PC-9 (cell line): Measurements from ENCODE around the gene ZNF710. TPM values are rescaled to one million over a fixed set of nuclear protein-coding genes. Genes with fewer than 3 reads are reported as not detected.

Experiments used
- BruUV-seq: library from RNA; stranded (reverse); fragments of 400-500 nt; replicated peaks from 2 replicates; lab custom pipeline; 2021; lab: Mats Ljungman, UMichigan
- CTCF ChIA-PET: fragments of 300-600 bp; sonication (Branson Sonifier 250); formaldehyde crosslinking; loops from one replicate; lab custom pipeline; 2022; ENCODE audit warnings: antibody characterized with exemption; lab: Charles Lee
- POLR2A ChIA-PET: fragments of 300-600 bp; sonication (Branson Sonifier 250); formaldehyde crosslinking; loops from one replicate; lab custom pipeline; 2022; ENCODE audit warnings: antibody characterized with exemption; ENCODE audit not compliant: unreplicated experiment; lab: Charles Lee
- DNase-seq, 2 experiments: peaks; one replicate each; pipeline versions ENCODE4 v3.0.0 to v3.0.0-alpha.2; 2015 to 2022; ENCODE audit warnings: mixed read lengths in 1 of 2
- H2AFZ ChIP-seq: fragments of 200-600 bp; sonication (generic); 2 replicates; pipeline ENCODE4 v1.8.1; 2017; ENCODE audit warnings: antibody characterized with exemption
- H3F3A ChIP-seq: fragments of 200-600 bp; sonication (generic); 2 replicates; pipeline ENCODE4 v1.8.1; 2017; ENCODE audit warnings: antibody characterized with exemption, mild to moderate bottlenecking, low read depth; ENCODE audit not compliant: insufficient read depth
- H3K27ac ChIP-seq: fragments of 200-600 bp; sonication (generic); 2 replicates; pipeline ENCODE4 v1.6.1; 2016; ENCODE audit warnings: mixed run types
- H3K27me3 ChIP-seq: fragments of 200-600 bp; sonication (generic); 2 replicates; pipeline ENCODE4 v1.6.1; 2016; ENCODE audit warnings: low read depth, mixed run types; ENCODE audit not compliant: insufficient read depth
- H3K36me3 ChIP-seq: fragments of 200-600 bp; sonication (generic); 2 replicates; pipeline ENCODE4 v1.6.1; 2016; ENCODE audit warnings: low read depth, mixed run types
- H3K4me1 ChIP-seq: fragments of 200-600 bp; sonication (generic); replicated peaks from 2 replicates; pipeline ENCODE4 v1.6.1; 2016; ENCODE audit warnings: mixed run types; ENCODE audit not compliant: insufficient read depth
- H3K4me2 ChIP-seq: fragments of 200-600 bp; sonication (generic); 2 replicates; pipeline ENCODE4 v1.6.1; 2017; ENCODE audit warnings: mixed run types
- H3K4me3 ChIP-seq: fragments of 200-600 bp; sonication (generic); 2 replicates; pipeline ENCODE4 v1.6.1; 2016; ENCODE audit warnings: mixed run types
- H3K79me2 ChIP-seq: fragments of 200-600 bp; sonication (generic); 2 replicates; pipeline ENCODE4 v1.6.1; 2017; ENCODE audit warnings: low read depth, mixed run types
- H3K9me2 ChIP-seq: fragments of 200-600 bp; sonication (generic); 2 replicates; pipeline ENCODE4 v1.8.1; 2017; ENCODE audit warnings: mild to moderate bottlenecking; ENCODE audit not compliant: insufficient read depth
- H3K9me3 ChIP-seq: fragments of 200-600 bp; sonication (generic); 2 replicates; pipeline ENCODE4 v1.8.1; 2016; ENCODE audit warnings: low read depth; ENCODE audit not compliant: insufficient read depth
- H4K20me1 ChIP-seq: fragments of 200-600 bp; sonication (generic); 2 replicates; pipeline ENCODE4 v1.8.1; 2017; ENCODE audit not compliant: insufficient read depth
- EZH2 ChIP-seq: fragments of 200-600 bp; sonication (generic); IDR thresholded peaks from 2 replicates; pipeline ENCODE4 v1.8.0; 2017; ENCODE audit warnings: antibody characterized with exemption, low read depth
- intact Hi-C: fragments of 100-400 bp; cut with micrococcal nuclease; formaldehyde crosslinking; loops from one replicate; pipeline ENCODE4 v1.10.0; 2022; ENCODE audit not compliant: unreplicated experiment
- microRNA-seq: library from miRNA; unstranded; fragments of <30 nt; microRNA quantifications from one replicate; pipeline ENCODE4 v1.2.0, GENCODE V29; 2021; ENCODE audit warnings: borderline number of aligned reads, borderline replicate concordance
- total RNA-seq: library from RNA; stranded (reverse); gene quantifications from 2 replicates; pipeline ENCODE4 v1.2.3, GENCODE V29; 2021
- TF ChIP-seq, protein P1 (sequence below): fragments of 200-600 bp; sonication (generic); conservative IDR thresholded peaks from 2 replicates; pipeline ENCODE4 v1.6.1; 2017; ENCODE audit warnings: mixed run types, antibody characterized with exemption, mild to moderate bottlenecking, moderate library complexity

Gene ZNF710
- total RNA-seq, 1 experiment from 2014 or later: 23.4 TPM

DNA sequence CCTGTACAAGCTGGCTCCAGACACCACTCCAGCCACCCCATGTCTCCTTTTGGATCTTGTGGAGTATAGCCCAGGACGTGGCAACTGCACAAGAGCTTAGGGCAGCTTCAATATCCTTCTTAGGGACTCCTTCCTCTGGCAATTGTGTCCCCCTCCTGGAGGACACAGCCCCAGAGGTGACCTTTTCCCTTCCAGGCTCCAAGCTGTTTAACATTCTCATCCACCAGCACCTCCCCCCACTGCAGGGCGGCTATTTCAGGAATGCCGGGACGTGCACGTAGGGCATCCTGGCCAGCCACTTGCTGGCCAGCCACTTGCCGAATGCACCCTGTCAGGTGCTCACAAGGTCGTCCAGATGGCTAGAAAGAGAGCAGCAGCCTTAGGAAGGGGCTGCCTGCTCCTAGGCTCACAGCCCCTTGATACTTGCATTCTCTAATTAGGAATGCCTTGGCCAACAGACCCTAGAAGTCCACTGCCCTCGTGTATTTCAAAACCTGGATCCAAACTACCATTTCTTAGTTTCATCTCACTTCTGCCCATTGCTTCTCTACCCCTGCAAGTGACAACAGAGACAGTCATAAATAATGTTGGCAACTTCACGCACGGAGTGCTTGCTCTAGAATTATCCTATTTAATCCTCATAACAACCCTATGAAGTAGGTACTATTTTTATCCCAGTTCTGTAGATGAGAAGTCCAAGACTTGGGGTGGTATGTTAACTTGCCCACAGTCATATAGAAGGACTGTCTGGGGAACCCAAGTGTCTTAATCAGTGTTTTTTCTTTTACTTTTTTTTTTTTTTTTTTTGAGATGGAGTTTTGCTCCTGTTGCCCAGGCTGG, 125.7 kb downstream of the ZNF710 start:
- no peak for TF ChIP-seq EZH2
- TF ChIP-seq, protein P1, sequence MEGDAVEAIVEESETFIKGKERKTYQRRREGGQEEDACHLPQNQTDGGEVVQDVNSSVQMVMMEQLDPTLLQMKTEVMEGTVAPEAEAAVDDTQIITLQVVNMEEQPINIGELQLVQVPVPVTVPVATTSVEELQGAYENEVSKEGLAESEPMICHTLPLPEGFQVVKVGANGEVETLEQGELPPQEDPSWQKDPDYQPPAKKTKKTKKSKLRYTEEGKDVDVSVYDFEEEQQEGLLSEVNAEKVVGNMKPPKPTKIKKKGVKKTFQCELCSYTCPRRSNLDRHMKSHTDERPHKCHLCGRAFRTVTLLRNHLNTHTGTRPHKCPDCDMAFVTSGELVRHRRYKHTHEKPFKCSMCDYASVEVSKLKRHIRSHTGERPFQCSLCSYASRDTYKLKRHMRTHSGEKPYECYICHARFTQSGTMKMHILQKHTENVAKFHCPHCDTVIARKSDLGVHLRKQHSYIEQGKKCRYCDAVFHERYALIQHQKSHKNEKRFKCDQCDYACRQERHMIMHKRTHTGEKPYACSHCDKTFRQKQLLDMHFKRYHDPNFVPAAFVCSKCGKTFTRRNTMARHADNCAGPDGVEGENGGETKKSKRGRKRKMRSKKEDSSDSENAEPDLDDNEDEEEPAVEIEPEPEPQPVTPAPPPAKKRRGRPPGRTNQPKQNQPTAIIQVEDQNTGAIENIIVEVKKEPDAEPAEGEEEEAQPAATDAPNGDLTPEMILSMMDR: no peak
- H3K9me3 ChIP-seq: no peaks in the 10 kb centered on the region
- no TSS peak for BruUV-seq
- no peak overlapping the region for H3K4me3 ChIP-seq
- H3F3A ChIP-seq: no peaks in the 10 kb centered on the region; the same call in 1 of the 2 replicates
- H3K4me1 ChIP-seq: no peaks in the 10 kb centered on the region
- H4K20me1 ChIP-seq: no peaks in the 10 kb centered on the region
- DNase-seq: no peak
- no peaks in the 10 kb centered on the region for H3K36me3 ChIP-seq
- intact Hi-C loops: no loop called here
- no peak overlapping the region for H3K4me2 ChIP-seq
- no peaks in the 10 kb centered on the region for H3K9me2 ChIP-seq
- ChIA-PET POLR2A (no interaction called here), CTCF (no interaction called here)
- no peaks in the 10 kb centered on the region for H3K79me2 ChIP-seq
- H2AFZ ChIP-seq: no peak overlapping the region
- H3K27ac ChIP-seq: no peak overlapping the region
- no peaks in the 10 kb centered on the region for H3K27me3 ChIP-seq

DNA sequence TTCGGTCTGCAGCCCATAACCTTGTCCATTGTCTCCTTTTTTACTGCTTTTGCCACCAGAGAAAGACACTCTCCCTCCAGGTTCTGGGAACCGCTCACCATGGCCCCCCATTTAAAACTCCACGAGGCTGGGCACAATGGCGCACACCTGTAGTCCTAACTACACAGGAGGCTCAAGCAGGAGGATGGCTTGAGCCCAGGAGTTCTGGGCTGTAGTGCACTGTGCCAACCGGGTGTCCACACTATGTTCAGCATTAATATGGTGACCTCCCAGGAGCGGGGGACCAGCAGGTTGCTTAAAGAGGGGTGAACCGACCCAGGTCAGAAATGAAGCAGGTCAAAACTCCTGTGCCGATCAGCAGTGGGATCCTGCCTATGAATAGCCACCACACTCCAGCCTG, 129.2 kb downstream of the ZNF710 start:
- CTCF ChIA-PET: no interaction called here
- H3K4me1 ChIP-seq: no peaks in the 10 kb centered on the region
- no peaks in the 10 kb centered on the region for H3F3A ChIP-seq
- H3K36me3 ChIP-seq: no peaks in the 10 kb centered on the region
- H3K27me3 ChIP-seq: no peaks in the 10 kb centered on the region
- H2AFZ ChIP-seq: no peak overlapping the region
- H3K9me2 ChIP-seq: no peaks in the 10 kb centered on the region
- no peaks in the 10 kb centered on the region for H3K79me2 ChIP-seq
- no peak for TF ChIP-seq EZH2
- TF ChIP-seq, protein P1: no peak
- POLR2A ChIA-PET: no interaction called here
- intact Hi-C loops: no loop called here
- H3K4me2 ChIP-seq: no peak overlapping the region
- no peaks in the 10 kb centered on the region for H3K9me3 ChIP-seq
- H3K27ac ChIP-seq: no peak overlapping the region
- no peak for DNase-seq
- BruUV-seq: no TSS peak
- H4K20me1 ChIP-seq: no peaks in the 10 kb centered on the region
- no peak overlapping the region for H3K4me3 ChIP-seq

Small RNA genes within 50 kb of the gene (microRNA-seq; reads per million reads assigned to microRNA genes)
- gene MIR3174: 3.4 reads per million

Other genes with a start within 250 kb of the ZNF710 start
- 1.3 and 2.4 TPM in 2 replicates for gene MESP2, start 225.0 kb upstream of the ZNF710 start, total RNA-seq
- 172 and 175 TPM in 2 replicates for gene ANPEP, start 186.5 kb upstream of the ZNF710 start, total RNA-seq
- 49.3 and 57.6 TPM in 2 replicates for gene AP3S2, start 107.3 kb upstream of the ZNF710 start, total RNA-seq
- 28.6 and 30.4 TPM in 2 replicates for gene ARPIN, start 88.4 kb upstream of the ZNF710 start, total RNA-seq
- 87.9 and 96.7 TPM in 2 replicates for gene IDH2, start 101.1 kb downstream of the ZNF710 start, total RNA-seq
- gene SEMA4B, start 200.0 kb downstream of the ZNF710 start, total RNA-seq: 63.6 and 70.7 TPM in 2 replicates
- 113 and 127 TPM in 2 replicates for gene CIB1, start 232.6 kb downstream of the ZNF710 start, total RNA-seq
- 7.5 and 7.6 TPM in 2 replicates for gene GDPGP1, start 232.9 kb downstream of the ZNF710 start, total RNA-seq
- 0.93 and 0.96 TPM in 2 replicates for gene TTLL13, start 248.2 kb downstream of the ZNF710 start, total RNA-seq